IMR-90 (cell line): ENCODE data around the gene RNF31. TPM values are rescaled to one million over a fixed set of nuclear protein-coding genes. Genes with fewer than 3 reads are reported as not detected.

Experiments used
- ATAC-seq: fragments of 200-7000 bp; cut with Tn5 transposase; 2 replicates; pipeline ENCODE4 v1.9.1; 2020; ENCODE audit warnings: low read depth, mild to moderate bottlenecking, moderate library complexity
- BruUV-seq: library from RNA; stranded (reverse); fragments of 400-500 nt; replicated peaks from 2 replicates; lab custom pipeline; 2021; lab: Mats Ljungman, UMichigan
- CTCF ChIA-PET: fragments of 300-600 bp; formaldehyde crosslinking; extraction: SDS; loops from one replicate; lab custom pipeline; 2021; ENCODE audit warnings: antibody characterized with exemption; lab: Yijun Ruan, JAX
- POLR2A ChIA-PET: fragments of 300-600 bp; sonication (Branson Sonifier 250); formaldehyde crosslinking; loops from one replicate; lab custom pipeline; 2022; ENCODE audit warnings: antibody characterized with exemption; ENCODE audit not compliant: unreplicated experiment; lab: Charles Lee
- DNase-seq: peaks from one replicate; pipeline ENCODE4 v3.0.0; 2013
- H2AFZ ChIP-seq: replicated peaks from 2 replicates; pipeline ENCODE3; 2013; ENCODE audit warnings: low read length, mild to moderate bottlenecking; ENCODE audit not compliant: poor library complexity
- H2AK5ac ChIP-seq: 2 replicates; pipeline ENCODE4 v1.6.1; 2013; ENCODE audit warnings: low read depth, low read length, inconsistent platforms
- H2AK9ac ChIP-seq: replicated peaks from 2 replicates; pipeline ENCODE3; 2013; ENCODE audit warnings: mild to moderate bottlenecking, low read depth, low read length, moderate library complexity; ENCODE audit not compliant: poor library complexity
- H2BK120ac ChIP-seq: 2 replicates; pipeline ENCODE4 v1.6.1; 2013; ENCODE audit warnings: low read depth, low read length, inconsistent platforms
- H2BK15ac ChIP-seq: 3 replicates; pipeline ENCODE4 v1.6.1; 2013; ENCODE audit warnings: low read depth, low read length, inconsistent platforms
- H2BK20ac ChIP-seq: 2 replicates; pipeline ENCODE4 v1.6.1; 2013; ENCODE audit warnings: low read depth, mild to moderate bottlenecking, inconsistent platforms, low read length, moderate library complexity
- H2BK5ac ChIP-seq: 2 replicates; pipeline ENCODE4 v1.6.1; 2013; ENCODE audit warnings: mild to moderate bottlenecking, low read depth, low read length, inconsistent platforms; ENCODE audit not compliant: poor library complexity, severe bottlenecking
- H3K14ac ChIP-seq: replicated peaks from 2 replicates; pipeline ENCODE4 v1.6.1; 2013; ENCODE audit warnings: low read depth, low read length, inconsistent platforms
- H3K18ac ChIP-seq: 2 replicates; pipeline ENCODE4 v1.6.1; 2013; ENCODE audit warnings: low read depth, low read length, control low read depth
- H3K23ac ChIP-seq: 2 replicates; pipeline ENCODE4 v1.6.1; 2013; ENCODE audit warnings: low read depth, low read length, inconsistent platforms
- H3K27ac ChIP-seq: 2 replicates; pipeline ENCODE4 v1.5.1; 2013; ENCODE audit warnings: mild to moderate bottlenecking, control low read depth, low read length; ENCODE audit not compliant: insufficient read depth
- H3K27me3 ChIP-seq: 2 replicates; pipeline ENCODE4 v1.6.1; 2013; ENCODE audit warnings: low read length; ENCODE audit not compliant: control insufficient read depth, insufficient read depth
- H3K36me3 ChIP-seq: 2 replicates; pipeline ENCODE4 v1.6.1; 2013; ENCODE audit warnings: low read length, mixed read lengths; ENCODE audit not compliant: control insufficient read depth, insufficient read depth
- H3K4ac ChIP-seq: 2 replicates; pipeline ENCODE4 v1.6.1; 2013; ENCODE audit warnings: low read depth, low read length, inconsistent platforms
- H3K4me1 ChIP-seq: 2 replicates; pipeline ENCODE4 v1.6.1; 2013; ENCODE audit warnings: low read length, mixed read lengths; ENCODE audit not compliant: control insufficient read depth, insufficient read depth
- H3K4me2 ChIP-seq: 2 replicates; pipeline ENCODE4 v1.6.1; 2013; ENCODE audit warnings: low read depth, mild to moderate bottlenecking, control low read depth, low read length, moderate library complexity
- H3K4me3 ChIP-seq: 2 replicates; pipeline ENCODE4 v1.5.1; 2013; ENCODE audit warnings: low read depth, mild to moderate bottlenecking, control low read depth, low read length, moderate library complexity; ENCODE audit not compliant: insufficient read depth
- H3K56ac ChIP-seq: 2 replicates; pipeline ENCODE4 v1.6.1; 2013; ENCODE audit warnings: low read length, inconsistent platforms; ENCODE audit not compliant: insufficient read depth; ENCODE audit errors: extremely low read depth
- H3K79me1 ChIP-seq, 2 experiments: 2 replicates each; pipeline ENCODE4 v1.6.1; 2013; ENCODE audit warnings: low read length in 2 of 2, inconsistent platforms in 1 of 2, low read depth in 1 of 2
- H3K9ac ChIP-seq: 2 replicates; pipeline ENCODE4 v1.6.1; 2013; ENCODE audit warnings: low read depth, low read length, control low read depth
- H3K9me1 ChIP-seq: 2 replicates; pipeline ENCODE4 v1.6.1; 2013; ENCODE audit warnings: low read length, inconsistent platforms; ENCODE audit not compliant: insufficient read depth
- H3K9me3 ChIP-seq: 2 replicates; pipeline ENCODE4 v1.6.1; 2013; ENCODE audit warnings: low read length; ENCODE audit not compliant: control insufficient read depth, insufficient read depth
- H4K20me1 ChIP-seq: 2 replicates; pipeline ENCODE4 v1.6.1; 2013; ENCODE audit warnings: low read length, inconsistent platforms; ENCODE audit not compliant: insufficient read depth
- H4K5ac ChIP-seq: 2 replicates; pipeline ENCODE4 v1.6.1; 2013; ENCODE audit warnings: mild to moderate bottlenecking, low read depth, low read length, control low read depth
- H4K8ac ChIP-seq, 2 experiments: 2 replicates each; pipeline ENCODE4 v1.6.1; 2013; ENCODE audit warnings: low read depth in 2 of 2, low read length in 2 of 2, control low read depth in 1 of 2, inconsistent platforms in 1 of 2
- H4K91ac ChIP-seq: 2 replicates; pipeline ENCODE4 v1.6.1; 2013; ENCODE audit warnings: low read depth, low read length, inconsistent platforms; ENCODE audit not compliant: insufficient read depth
- MXI1 ChIP-seq: IDR thresholded peaks from 2 replicates; pipeline ENCODE4 v1.6.1; 2012; ENCODE audit warnings: low read depth, mild to moderate bottlenecking, low read length, moderate library complexity, borderline replicate concordance
- WGBS, 2 experiments: methylation state at CpG; one replicate each; pipeline versions ENCODE4 v1.1.5 to v1.1.7; 2013; ENCODE audit warnings: missing lambda C conversion rate in 2 of 2; ENCODE audit not compliant: insufficient read length in 1 of 2; ENCODE audit errors: extremely low coverage in 2 of 2; 5-methylcytosine and 5-hydroxymethylcytosine counted together
- dilution Hi-C: fragments of 300-500 bp; cut with HindIII; formaldehyde crosslinking; loops from one replicate; pipeline ENCODE4 v1.14.3; 2018; ENCODE audit warnings: low sequenced_read_pairs; ENCODE audit not compliant: unreplicated experiment
- in situ Hi-C: fragments of 300-500 bp; cut with MboI; formaldehyde crosslinking; loops from 3 replicates; pipeline ENCODE4 v1.14.3; 2019; ENCODE audit warnings: low sequenced_read_pairs, inconsistent platforms, mixed read lengths
- intact Hi-C: fragments of 100-400 bp; cut with micrococcal nuclease; formaldehyde crosslinking; loops from 2 replicates; pipeline ENCODE4 v1.10.0; 2022
- polyA plus RNA-seq, 3 experiments: library from polyadenylated mRNA; depleted of rRNA; stranded (reverse); fragments of >200 nt; gene quantifications; 2 replicates each; pipeline ENCODE4 v1.2.3, GENCODE V29; 2012; ENCODE audit warnings: low replicate concordance in 1 of 3
- total RNA-seq: library from RNA; depleted of rRNA; stranded (reverse); fragments of >200 nt; gene quantifications from 2 replicates; pipeline ENCODE4 v1.2.3, GENCODE V29; 2012

Gene RNF31
- total and polyA plus RNA-seq, 2 of the 4 experiments (the other 2 are of a cell fraction): 31.6 to 37.5 TPM

GRCh38 chr14:24207104-24207551 lies 59.8 kb downstream of the RNF31 start:
- no peak overlapping the region for H2BK20ac ChIP-seq
- no peak overlapping the region for H3K14ac ChIP-seq
- no peak overlapping the region for H3K4ac ChIP-seq
- peaks cover 11% of the 10 kb centered on the region; the same call in 1 of the 2 replicates for H3K9me1 ChIP-seq
- no peak overlapping the region for H3K9ac ChIP-seq
- peaks cover 13 to 49% of the 10 kb centered on the region in 2 experiments for H3K79me1 ChIP-seq
- ChIA-PET CTCF (no interaction called here), POLR2A (no interaction called here)
- peaks cover 50% of the 10 kb centered on the region for H3K36me3 ChIP-seq
- ATAC-seq (no peak), DNase-seq (no peak)
- no peak overlapping the region for H4K8ac ChIP-seq
- no peak overlapping the region for H3K4me2 ChIP-seq
- no peaks in the 10 kb centered on the region for H3K27me3 ChIP-seq
- no peak overlapping the region for H3K18ac ChIP-seq
- no peaks in the 10 kb centered on the region for H3K4me1 ChIP-seq
- no peaks in the 10 kb centered on the region for H3K9me3 ChIP-seq
- no peak overlapping the region for H2AFZ ChIP-seq
- no peak overlapping the region for H3K27ac ChIP-seq
- no peak overlapping the region for H3K56ac ChIP-seq
- no peaks in the 10 kb centered on the region; the same call in 1 of the 2 replicates for H4K20me1 ChIP-seq
- no peak overlapping the region for H2AK5ac ChIP-seq
- dilution Hi-C loops (no loop called here), in situ Hi-C loops (no loop called here), intact Hi-C loops (no loop called here)
- no TSS peak for BruUV-seq
- no peak overlapping the region for H2AK9ac ChIP-seq
- H3K23ac ChIP-seq: no peak overlapping the region
- WGBS, 2 experiments: 94% methylated on average over 2 of the region's 5 CpGs; no CpG with 5 or more reads in 1 of the 2 experiments
- H2BK15ac ChIP-seq: no peak overlapping the region
- no peak overlapping the region for H4K5ac ChIP-seq
- H3K4me3 ChIP-seq: no peak overlapping the region
- no peak overlapping the region for H4K91ac ChIP-seq
- TF ChIP-seq MXI1: no peak
- H2BK5ac ChIP-seq: no peak overlapping the region
- no peak overlapping the region for H2BK120ac ChIP-seq
